Smooth muscle cell (in vitro differentiated cells): ENCODE data around the gene CD40. TPM values are rescaled to one million over a fixed set of nuclear protein-coding genes. Genes with fewer than 3 reads are reported as not detected.

Source experiments
- DNase-seq: peaks from one replicate; lab custom pipeline; 2025; ENCODE audit not compliant: unreplicated experiment; lab: John Stamatoyannopoulos, UW
- H2AFZ ChIP-seq: fragments of 200-600 bp; sonication (generic); 2 replicates; pipeline ENCODE4 v1.6.0; 2016; ENCODE audit warnings: antibody characterized with exemption, low read depth, mild to moderate bottlenecking
- H3F3A ChIP-seq: fragments of 200-600 bp; sonication (generic); 2 replicates; pipeline ENCODE4 v1.6.0; 2017; ENCODE audit warnings: antibody characterized with exemption, low read depth
- H3K27ac ChIP-seq: fragments of 200-600 bp; sonication (generic); 2 replicates; pipeline ENCODE4 v1.5.1; 2016; ENCODE audit warnings: low read depth, mild to moderate bottlenecking
- H3K27me3 ChIP-seq: fragments of 200-600 bp; sonication (generic); 2 replicates; pipeline ENCODE4 v1.6.1; 2016; ENCODE audit warnings: low read depth, mild to moderate bottlenecking
- H3K36me3 ChIP-seq: fragments of 200-600 bp; sonication (generic); 2 replicates; pipeline ENCODE4 v1.5.1; 2016; ENCODE audit warnings: low read depth
- H3K4me1 ChIP-seq: fragments of 200-600 bp; sonication (generic); 2 replicates; pipeline ENCODE4 v1.5.1; 2016; ENCODE audit warnings: low read depth
- H3K4me2 ChIP-seq: fragments of 200-600 bp; sonication (generic); 2 replicates; pipeline ENCODE4 v1.6.0; 2016; ENCODE audit warnings: mild to moderate bottlenecking
- H3K4me3 ChIP-seq: fragments of 200-600 bp; sonication (generic); 2 replicates; pipeline ENCODE4 v1.5.1; 2016; ENCODE audit warnings: mild to moderate bottlenecking
- H3K79me2 ChIP-seq: fragments of 200-600 bp; sonication (generic); 2 replicates; pipeline ENCODE4 v1.6.0; 2016; ENCODE audit warnings: low read depth, mild to moderate bottlenecking
- H3K9ac ChIP-seq: fragments of 200-600 bp; sonication (generic); 2 replicates; pipeline ENCODE4 v1.6.0; 2016; ENCODE audit warnings: low read depth
- H3K9me3 ChIP-seq: fragments of 200-600 bp; sonication (generic); replicated peaks from 2 replicates; pipeline ENCODE4 v1.5.1; 2016; ENCODE audit warnings: low read depth
- H4K20me1 ChIP-seq: fragments of 200-600 bp; sonication (generic); 2 replicates; pipeline ENCODE4 v1.6.0; 2016; ENCODE audit warnings: low read depth
- CTCF ChIP-seq: fragments of 200-600 bp; sonication (generic); IDR thresholded peaks from 2 replicates; pipeline ENCODE4 v1.5.1; 2017; ENCODE audit warnings: borderline replicate concordance, mild to moderate bottlenecking, antibody characterized with exemption; ENCODE audit not compliant: insufficient read depth, poor library complexity, severe bottlenecking
- WGBS: methylation state at CpG from one replicate; pipeline ENCODE4 v1.1.7; 2016; ENCODE audit warnings: low lambda C conversion rate; 5-methylcytosine and 5-hydroxymethylcytosine counted together
- polyA plus RNA-seq: library from polyadenylated mRNA; unstranded; fragments of >200 nt; fragmentation: Nextera tagmentation; extraction: Ambion mirVana; gene quantifications from 2 replicates; pipeline ENCODE4 v1.2.1, GENCODE V29; 2016
- total RNA-seq: library from RNA; depleted of rRNA; stranded (reverse); fragments of >200 nt; gene quantifications from 2 replicates; pipeline ENCODE4 v1.2.3, GENCODE V29; 2014

CD40 gene
- total and polyA plus RNA-seq, 2 experiments from 2014 or later = 13.8 to 27.4 TPM

DNA sequence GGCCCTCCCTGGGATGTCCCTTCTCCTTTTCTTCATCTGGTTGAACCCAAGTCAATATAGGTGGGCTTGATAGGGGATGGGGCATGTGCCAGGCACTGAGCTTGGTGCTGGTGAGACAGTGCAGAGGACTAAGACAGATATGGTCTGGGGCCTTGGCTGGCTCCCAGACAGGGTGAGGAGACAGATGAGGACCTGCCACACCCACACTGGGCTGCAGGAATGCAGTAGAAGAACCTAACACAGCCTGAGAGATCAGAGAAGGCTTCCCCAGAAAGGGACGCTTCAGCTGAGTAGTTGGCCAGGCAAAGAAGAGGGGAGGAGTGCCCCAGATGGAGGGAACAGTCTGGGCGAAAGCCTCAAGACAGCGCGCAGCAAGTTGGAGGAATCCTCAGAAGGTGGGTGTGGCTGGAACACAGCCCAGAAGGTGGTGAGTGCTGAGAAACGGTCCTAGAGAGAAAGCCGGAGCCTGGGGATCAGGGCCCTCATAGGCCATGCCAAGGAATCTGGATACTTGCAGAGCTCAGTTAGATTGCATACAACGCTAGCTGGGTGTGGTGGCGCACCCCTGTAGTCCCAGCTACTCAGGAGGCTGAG, 26.4 kb downstream of the CD40 start:
- no peak overlapping the region for H3K4me3 ChIP-seq
- H3K9me3 ChIP-seq = no peaks in the 10 kb centered on the region
- H3K4me2 ChIP-seq = no peak overlapping the region
- H2AFZ ChIP-seq = no peak overlapping the region
- H3K4me1 ChIP-seq = peaks cover 13% of the 10 kb centered on the region
- H3K27me3 ChIP-seq = no peaks in the 10 kb centered on the region
- WGBS = 83% methylated on average over 8 of the region's 8 CpGs
- no peaks in the 10 kb centered on the region for H3K79me2 ChIP-seq
- no peak for DNase-seq
- H3F3A ChIP-seq = no peaks in the 10 kb centered on the region
- H3K9ac ChIP-seq = no peak overlapping the region
- no peak overlapping the region for H3K27ac ChIP-seq
- no peak for TF ChIP-seq CTCF
- no peaks in the 10 kb centered on the region for H4K20me1 ChIP-seq
- no peaks in the 10 kb centered on the region for H3K36me3 ChIP-seq

DNA sequence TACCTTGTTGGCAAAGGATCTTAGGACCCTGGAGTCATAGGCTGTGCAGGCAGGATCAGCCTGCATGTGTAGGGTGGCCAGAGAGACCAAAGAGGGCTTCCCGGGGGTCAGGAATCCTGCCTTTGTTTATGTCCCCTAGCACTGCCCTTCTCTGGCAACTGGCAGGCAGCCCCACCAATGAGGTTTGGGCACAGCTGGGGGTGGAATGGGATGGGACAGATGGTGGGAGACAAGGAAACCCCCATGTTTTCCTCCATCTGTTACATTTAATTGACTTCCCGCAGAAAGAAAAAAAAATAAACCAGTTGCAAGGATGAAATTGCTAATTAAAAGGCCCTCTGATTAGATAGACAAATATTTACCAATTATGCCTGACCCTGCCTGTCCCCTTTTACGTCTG, 27.6 kb downstream of the CD40 start:
- no peaks in the 10 kb centered on the region for H3K36me3 ChIP-seq
- H3F3A ChIP-seq = no peaks in the 10 kb centered on the region
- H2AFZ ChIP-seq = no peak overlapping the region
- no peaks in the 10 kb centered on the region for H3K9me3 ChIP-seq
- WGBS = 69% methylated on average over 3 of the region's 3 CpGs
- no peak overlapping the region for H3K9ac ChIP-seq
- H3K4me3 ChIP-seq = no peak overlapping the region
- no peak for TF ChIP-seq CTCF
- no peaks in the 10 kb centered on the region for H3K79me2 ChIP-seq
- H3K4me1 ChIP-seq = peaks cover 4% of the 10 kb centered on the region
- no peak overlapping the region for H3K27ac ChIP-seq
- no peak for DNase-seq
- H3K4me2 ChIP-seq = no peak overlapping the region
- H3K27me3 ChIP-seq = no peaks in the 10 kb centered on the region
- H4K20me1 ChIP-seq = no peaks in the 10 kb centered on the region

- DNase-seq = no peak
- no peak overlapping the region for H3K4me3 ChIP-seq
- 71% methylated on average over 14 of the region's 14 CpGs for WGBS
- H3K4me1 ChIP-seq = no peaks in the 10 kb centered on the region
- H3K79me2 ChIP-seq = no peaks in the 10 kb centered on the region
- H3K36me3 ChIP-seq = no peaks in the 10 kb centered on the region
- H3F3A ChIP-seq = no peaks in the 10 kb centered on the region
- H3K9me3 ChIP-seq = no peaks in the 10 kb centered on the region
- H3K27ac ChIP-seq = no peak overlapping the region
- no peak overlapping the region for H2AFZ ChIP-seq
- no peak overlapping the region for H3K4me2 ChIP-seq
- H4K20me1 ChIP-seq = no peaks in the 10 kb centered on the region
- H3K27me3 ChIP-seq = no peaks in the 10 kb centered on the region
- TF ChIP-seq CTCF = no peak
- H3K9ac ChIP-seq = no peak overlapping the region
Observed at GRCh38 chr20:46148313-46149208, 30.4 kb downstream of the CD40 start.
